Activated CD4-positive, alpha-beta T cell treated with anti-CD3 and anti-CD28 coated beads, Interleukin-2, Interleukin-4, amounts not matched to agents 100 ng/mL and 50 ng/mL, durations not matched to agents 16 hours and 8 hours (primary cell): ENCODE data around the gene CABLES2.

Experiments used
- DNase-seq: peaks from one replicate; pipeline ENCODE4 v3.0.0-alpha.2; 2020; ENCODE audit warnings: low spot score

The CABLES2 gene

GRCh38 chr20:62350629-62351422 is 56.3 kb downstream of the CABLES2 start:
- no peak for DNase-seq

DNA sequence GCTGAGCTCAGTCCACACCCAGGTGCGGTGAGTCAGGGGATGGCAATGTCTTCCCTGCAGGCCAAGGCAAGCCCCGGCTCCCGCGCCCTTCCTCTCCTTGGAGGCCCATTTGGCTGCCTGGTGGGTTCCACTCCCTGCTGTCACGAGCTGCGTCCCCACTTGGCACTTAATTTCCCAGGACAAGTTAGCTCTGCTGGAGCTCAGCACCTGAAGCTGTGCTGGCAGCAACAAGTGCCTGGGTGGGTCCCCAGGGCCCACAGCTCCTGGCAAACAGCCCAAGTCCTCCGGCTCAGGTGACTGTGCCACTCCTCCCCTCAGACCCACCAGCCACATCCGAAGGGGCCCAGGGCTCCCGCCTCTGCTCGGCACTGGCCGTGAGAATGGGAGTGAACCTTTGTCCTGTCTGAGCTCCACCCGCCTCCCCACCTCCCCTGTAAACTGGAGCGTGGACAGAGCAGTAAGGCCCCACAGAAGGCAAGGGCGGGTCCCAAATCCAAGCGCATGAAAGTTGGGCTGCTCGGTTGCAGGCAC is 56.9 kb downstream of the CABLES2 start:
- DNase-seq: no peak

DNA sequence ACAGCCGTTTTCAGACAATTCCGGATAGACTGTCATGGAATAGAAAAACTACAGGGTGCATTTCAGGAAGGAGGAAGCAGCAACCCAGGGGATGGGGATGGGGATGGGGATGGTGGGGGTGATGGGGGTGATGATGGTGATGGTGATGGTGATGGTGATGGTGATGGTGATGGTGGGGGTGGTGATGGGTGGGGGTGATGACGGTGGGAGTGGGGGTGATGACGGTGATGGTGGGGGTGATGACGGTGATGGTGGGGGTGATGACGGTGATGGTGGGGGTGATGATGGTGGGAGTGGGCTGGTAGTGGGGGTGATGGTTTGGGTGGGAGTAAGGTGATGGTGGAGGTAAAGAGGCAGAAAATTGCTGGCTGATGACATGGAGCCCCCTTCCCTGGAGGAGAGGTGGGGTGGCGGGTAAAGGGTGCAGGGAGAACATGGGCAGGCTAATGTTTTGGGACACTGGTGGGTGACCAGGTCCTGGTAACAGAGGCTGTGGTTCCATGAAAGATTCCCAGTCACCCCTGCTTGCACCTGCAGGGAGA is 57.5 kb downstream of the CABLES2 start:
- DNase-seq: no peak

DNA sequence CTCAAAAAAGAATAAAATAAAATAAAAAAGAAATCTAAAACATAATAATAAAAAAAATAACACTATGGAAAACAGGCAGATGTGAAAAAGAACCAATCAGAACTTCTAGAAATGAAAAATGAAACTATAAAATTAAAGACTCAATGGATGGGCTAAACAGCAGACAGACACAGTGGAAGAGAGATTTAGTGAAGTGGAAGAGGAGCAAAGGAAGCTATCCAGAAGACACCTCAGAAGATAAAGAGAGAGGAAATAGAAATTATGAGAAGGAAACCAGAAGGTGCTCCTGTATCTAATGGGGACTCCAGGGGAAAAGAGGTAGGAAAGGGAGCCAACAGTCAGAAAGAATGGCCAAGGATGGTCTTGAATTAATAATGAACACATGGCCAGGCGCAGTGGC is 58.5 kb downstream of the CABLES2 start:
- DNase-seq: no peak

DNA sequence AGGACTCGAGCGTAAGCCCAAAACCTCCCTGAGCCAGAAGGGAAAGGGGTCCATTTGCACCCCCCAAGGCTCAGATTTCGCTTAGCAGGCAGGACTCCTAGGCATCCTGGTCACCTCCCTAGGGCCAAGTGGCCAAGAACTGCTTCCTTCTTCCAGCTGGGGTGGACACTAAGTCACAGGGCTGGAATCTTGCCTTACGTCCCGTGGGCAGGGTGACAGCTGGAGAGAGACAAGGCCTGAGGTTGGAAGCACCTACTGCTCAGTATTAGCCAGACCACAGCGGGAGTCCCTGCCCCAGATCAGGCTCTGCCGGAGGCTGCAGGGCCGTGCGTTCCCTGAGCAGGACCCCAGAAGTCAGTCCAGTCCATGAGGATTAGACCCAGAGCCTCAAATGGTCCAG is 59.6 kb downstream of the CABLES2 start:
- DNase-seq: no peak

DNA sequence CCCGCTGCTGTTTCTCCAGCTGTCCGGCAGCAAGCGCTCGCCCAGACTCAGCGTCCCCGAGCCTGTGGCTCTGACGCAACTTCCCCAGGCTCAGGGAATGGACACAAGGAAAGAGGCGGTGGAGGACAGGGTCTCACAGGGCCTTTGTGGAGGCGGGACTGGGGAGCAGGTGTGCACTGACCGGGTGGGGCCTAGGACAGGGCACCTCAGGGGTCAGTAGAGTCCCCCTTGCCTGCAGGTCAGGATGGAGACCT is 60.0 kb downstream of the CABLES2 start:
- DNase-seq: no peak

GRCh38 chr20:62346398-62347150 is 60.5 kb downstream of the CABLES2 start:
- DNase-seq: no peak

DNA sequence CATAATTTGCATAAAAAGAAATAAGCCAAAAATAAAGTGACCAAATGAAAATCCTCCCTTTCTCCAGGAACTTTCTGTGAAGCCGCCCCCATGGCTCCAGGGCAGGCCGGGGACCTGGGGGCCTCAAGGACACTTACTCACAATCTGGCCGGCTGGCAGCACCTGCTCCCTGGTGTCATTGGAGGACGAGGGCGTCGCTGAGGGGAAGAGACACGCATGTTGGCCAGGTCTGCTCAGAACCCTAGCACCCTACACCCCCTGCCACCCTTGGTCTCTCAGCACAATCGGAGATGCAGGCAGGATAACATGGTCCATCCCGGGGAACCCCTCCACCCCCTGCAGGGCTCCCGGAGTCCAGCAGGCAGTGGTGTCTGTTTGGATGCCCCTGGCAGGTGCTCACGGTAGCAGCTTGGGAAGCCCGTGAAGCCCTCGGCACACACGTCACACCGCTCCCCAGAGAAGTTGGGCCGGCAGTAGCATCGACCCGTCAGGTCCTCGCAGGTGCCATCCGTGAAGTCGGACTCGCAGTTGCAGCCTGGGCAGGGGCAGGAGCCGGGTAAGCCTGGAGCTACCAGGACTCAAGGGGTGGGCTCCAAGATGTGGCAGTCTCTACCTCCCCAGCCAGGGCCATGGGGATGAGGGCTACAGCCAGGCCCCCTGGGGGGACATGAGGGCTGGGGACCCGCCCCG is 61.3 kb downstream of the CABLES2 start:
- DNase-seq: no peak

- DNase-seq: no peak
Observed at GRCh38 chr20:62344782-62345181, 62.3 kb downstream of the CABLES2 start.

GRCh38 chr20:62344092-62344491 is 63.0 kb downstream of the CABLES2 start:
- DNase-seq: no peak

GRCh38 chr20:62342910-62343309 is 64.2 kb downstream of the CABLES2 start:
- no peak for DNase-seq

- DNase-seq: no peak
Observed at GRCh38 chr20:62339647-62340062, 67.4 kb downstream of the CABLES2 start.
